Left ventricle myocardium superior (tissue), 1 donor: Measurements from ENCODE around the gene CYSTM1. TPM values are rescaled to one million over a fixed set of nuclear protein-coding genes. Genes with fewer than 3 reads are reported as not detected.
A peak's percentile ranks its signal among the peaks of the same experiment; 100 is the strongest.

Experiments used
- ATAC-seq: fragments of 200-7000 bp; cut with Tn5 transposase; one replicate; pipeline ENCODE4 v1.9.1; 2020; ENCODE audit warnings: mild to moderate bottlenecking, moderate library complexity
- DNase-seq: peaks from one replicate; pipeline ENCODE4 v3.0.0-alpha.2; 2020
- intact Hi-C: fragments of 100-400 bp; cut with micrococcal nuclease; formaldehyde crosslinking; loops from one replicate; pipeline ENCODE4 v1.11.0; 2022
- total RNA-seq: library from RNA; stranded (reverse); fragmentation: NEBNext Ultra II Directional; extraction: Animal tissue kit (Norgen Biotek cat#: 25700); gene quantifications from one replicate; pipeline ENCODE4 v1.2.1, GENCODE V29; 2021
- donor health status: DM: no; HTN: yes; CAD: no; lungs with severe emphysema.

The CYSTM1 gene
- total RNA-seq, 1 donor from 2014 or later, result 58.2 TPM

DNA sequence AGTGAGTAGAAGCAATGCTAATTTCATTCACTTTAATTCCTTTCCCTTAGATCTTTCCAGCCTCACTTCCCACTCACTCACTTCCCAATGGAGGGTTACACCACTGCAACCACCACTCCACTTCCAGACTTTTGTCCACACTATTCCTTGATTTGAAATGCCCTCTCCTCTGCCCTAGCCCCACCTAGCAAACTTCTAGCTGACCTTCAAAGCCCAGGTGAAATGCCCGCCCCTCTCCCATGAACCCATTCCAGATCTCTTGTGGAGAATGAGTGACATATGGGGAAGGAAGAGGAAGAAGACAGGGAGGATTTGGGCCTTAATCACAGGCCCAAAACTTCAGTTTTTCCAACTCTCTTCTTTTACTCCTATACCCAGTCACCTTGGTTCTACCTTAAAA is 90.9 kb downstream of the CYSTM1 start:
- ATAC-seq (no peak), DNase-seq (no peak)
- intact Hi-C loops, result no loop called here

DNA sequence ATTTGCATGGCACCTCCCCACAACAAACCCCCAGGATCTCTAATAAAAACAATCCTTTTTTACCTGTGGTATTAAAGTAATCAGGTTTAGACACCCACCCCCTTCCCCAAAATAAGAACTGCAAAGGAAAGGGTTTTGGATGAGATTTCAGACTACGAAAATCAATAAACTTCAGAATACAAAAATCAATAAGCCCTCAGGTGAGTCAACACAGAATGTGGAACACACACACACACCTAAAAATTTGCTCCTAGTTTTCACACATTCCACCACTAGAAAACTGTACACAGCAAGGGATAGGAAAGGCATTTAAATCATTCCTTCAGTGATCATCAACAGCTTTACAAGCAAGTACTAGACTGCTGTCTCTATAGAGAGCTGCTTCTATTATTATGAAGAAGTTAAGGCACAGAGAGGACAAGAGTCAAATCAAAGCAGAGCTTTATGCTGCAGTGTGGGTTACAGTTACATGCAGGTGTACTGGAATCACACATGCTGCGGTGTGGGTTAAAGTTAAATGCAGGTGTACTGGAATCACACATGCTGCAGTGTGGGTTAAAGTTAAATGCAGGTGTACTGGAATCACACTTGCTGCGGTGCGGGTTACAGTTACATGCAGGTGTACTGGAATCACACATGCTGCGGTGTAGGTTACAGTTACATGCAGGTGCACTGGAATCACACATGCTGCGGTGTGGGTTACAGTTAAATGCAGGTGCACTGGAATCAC is 91.6 kb downstream of the CYSTM1 start:
- DNase-seq (no peak), ATAC-seq (no peak)
- intact Hi-C loops, result no loop called here

DNA sequence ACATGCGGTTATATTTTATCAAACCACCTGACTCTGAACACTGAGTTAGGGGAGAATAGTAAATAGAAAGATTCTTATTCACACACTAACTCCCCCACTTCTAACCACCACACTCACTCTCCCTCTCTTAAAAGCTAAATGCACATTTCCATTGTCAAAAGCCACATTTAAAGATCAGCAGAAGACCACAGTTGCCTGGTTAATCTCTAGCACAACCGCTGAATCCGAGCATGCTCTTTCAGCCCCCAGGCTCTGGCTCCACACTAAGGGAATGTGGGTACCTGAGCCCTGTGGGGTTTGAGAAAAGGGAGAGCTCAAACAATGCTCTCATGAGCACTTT is 92.2 kb downstream of the CYSTM1 start:
- ATAC-seq (no peak), DNase-seq (no peak)
- intact Hi-C loops, result no loop called here

DNA sequence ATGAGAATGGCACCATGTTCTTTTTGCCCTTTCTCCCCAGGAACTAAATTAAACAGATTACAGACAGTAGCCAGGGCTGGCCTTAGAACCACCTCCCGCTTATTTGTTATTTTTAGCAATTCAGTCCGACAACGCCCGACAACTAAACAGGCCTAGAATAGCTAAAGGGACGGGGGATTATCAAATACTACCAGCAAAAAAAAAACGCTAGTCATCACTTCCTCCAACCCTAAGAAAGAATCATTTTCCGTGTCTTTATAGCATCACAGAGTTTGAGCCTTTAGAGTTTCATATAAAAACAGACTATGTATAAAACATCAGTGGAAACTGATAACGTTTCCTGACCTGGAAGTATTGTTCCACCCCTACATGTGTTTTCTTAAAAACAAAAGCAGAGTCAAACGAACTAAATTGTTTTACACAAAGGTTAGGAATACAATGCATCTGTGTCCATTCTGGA is 92.6 kb downstream of the CYSTM1 start:
- ATAC-seq, result peak; percentile 78
- DNase-seq, result no peak
- intact Hi-C loops, result no loop called here

GRCh38 chr5:140270008-140270407 is 95.0 kb downstream of the CYSTM1 start:
- intact Hi-C loops, result no loop called here
- ATAC-seq, result no peak
- no peak for DNase-seq

GRCh38 chr5:140273401-140273877 is 98.5 kb downstream of the CYSTM1 start:
- DNase-seq, result no peak
- intact Hi-C loops, result no loop called here
- ATAC-seq, result peak; percentile 81

GRCh38 chr5:140275837-140276236 is 100.8 kb downstream of the CYSTM1 start:
- no peak for DNase-seq
- ATAC-seq, result no peak
- intact Hi-C loops, result no loop called here

- ATAC-seq, result no peak
- no peak for DNase-seq
- intact Hi-C loops, result no loop called here
Measured at GRCh38 chr5:140282266-140282665, 107.3 kb downstream of the CYSTM1 start.

- intact Hi-C loops, result no loop called here
- ATAC-seq (peak; percentile 46), DNase-seq (no peak)
Measured at GRCh38 chr5:140284013-140284412, 109.0 kb downstream of the CYSTM1 start.

DNA sequence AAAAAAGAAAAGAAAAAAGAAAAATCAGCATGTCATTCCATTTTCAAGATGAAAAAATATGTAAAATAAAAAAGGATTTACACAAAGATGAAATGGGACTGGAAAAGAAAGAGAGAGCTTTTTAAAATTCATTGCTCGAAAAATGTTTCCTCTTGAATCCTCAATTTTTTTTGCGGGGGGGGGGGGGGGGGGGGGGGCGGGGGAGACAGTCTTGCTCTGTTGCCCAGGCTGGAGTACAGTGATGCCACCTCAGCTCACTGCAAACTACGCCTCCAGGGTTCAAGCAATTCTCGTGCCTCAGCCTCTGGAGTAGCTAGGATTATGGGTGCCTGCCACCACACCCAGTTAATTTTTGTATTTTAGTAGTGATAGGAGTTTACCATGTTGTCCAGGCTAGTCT is 111.4 kb downstream of the CYSTM1 start:
- DNase-seq (no peak), ATAC-seq (no peak)
- intact Hi-C loops, result no loop called here

DNA sequence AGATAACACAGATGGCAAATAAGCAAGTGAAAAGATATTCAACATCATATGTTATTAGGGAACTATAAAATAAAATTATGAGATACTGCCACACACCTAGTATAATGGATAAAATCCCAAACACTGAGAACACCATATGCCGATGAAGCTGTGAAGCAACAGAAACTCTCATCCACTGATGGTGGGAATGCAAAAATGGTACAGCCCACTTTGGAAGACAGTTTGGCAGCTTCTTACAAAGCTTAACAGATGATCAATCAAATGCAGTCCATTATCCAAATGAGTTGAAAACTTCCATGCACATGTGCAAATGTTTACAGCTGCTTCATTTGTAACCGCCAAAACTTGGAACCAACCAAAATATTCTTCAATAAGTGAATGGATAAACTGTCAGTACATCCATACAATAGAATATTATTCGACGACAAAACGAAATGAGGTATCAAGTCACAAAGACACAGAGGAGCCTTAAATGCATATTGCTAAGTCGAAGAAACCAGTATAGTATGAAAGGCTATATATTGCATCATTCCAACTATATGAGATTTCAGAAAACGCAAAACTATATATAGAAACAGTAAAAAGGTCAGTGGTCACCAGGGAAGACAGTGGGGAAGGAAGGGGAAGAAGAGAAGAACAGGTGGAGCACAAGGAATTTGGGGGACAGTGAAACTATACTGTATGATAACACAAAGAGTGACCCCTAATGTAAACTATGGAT is 113.0 kb downstream of the CYSTM1 start:
- intact Hi-C loops, result no loop called here
- DNase-seq (no peak), ATAC-seq (no peak)

DNA sequence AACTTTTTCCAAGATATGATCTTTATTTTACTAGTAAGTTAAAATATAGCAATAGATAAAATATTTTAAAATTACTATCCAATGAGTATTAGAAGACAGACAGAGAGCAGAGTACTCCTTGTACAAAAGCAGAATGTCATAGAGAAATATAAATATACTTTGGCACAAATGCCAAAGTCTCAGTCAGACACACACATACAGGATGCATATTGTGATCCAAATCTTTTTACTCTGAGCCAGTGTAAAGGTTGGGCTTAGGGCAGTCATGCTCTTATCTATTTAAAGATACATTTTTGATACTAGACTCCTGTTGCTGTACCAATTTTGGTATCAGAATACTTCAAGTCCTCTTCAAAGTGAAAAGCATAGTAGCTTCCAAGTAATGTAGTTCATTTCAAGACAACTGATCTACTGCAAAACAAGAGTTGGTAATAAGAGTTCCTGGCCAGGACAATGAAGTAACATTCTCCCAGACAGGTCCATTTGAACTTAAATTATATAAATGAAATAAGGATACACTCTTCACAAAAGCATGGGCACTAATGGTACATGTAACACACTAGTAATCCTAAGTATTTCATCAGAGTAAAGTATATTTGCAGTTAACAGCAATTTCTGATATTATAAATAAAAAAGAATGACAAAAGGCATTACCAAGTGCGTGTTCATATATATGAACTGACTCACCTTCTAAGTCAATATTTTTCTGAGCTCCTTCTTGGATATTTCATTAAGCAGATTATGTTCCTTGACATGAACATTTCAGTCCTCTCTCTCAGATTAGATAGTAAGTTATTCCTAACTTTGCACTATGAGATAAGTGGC is 117.4 kb downstream of the CYSTM1 start:
- DNase-seq, result no peak
- peak; percentile 64 for ATAC-seq
- intact Hi-C loops, result no loop called here

Other genes with a start within 250 kb of the CYSTM1 start
- 1.9 TPM for gene NRG2, start 131.9 kb upstream of the CYSTM1 start, total RNA-seq
- 24.6 TPM for gene PURA, start 61.1 kb upstream of the CYSTM1 start, total RNA-seq
- gene IGIP, start 49.3 kb upstream of the CYSTM1 start, total RNA-seq, result 11.8 TPM
- gene PFDN1, start 127.9 kb downstream of the CYSTM1 start, total RNA-seq, result 68.1 TPM
- gene HBEGF, start 171.4 kb downstream of the CYSTM1 start, total RNA-seq, result 21.9 TPM
- gene SLC4A9, start 185.0 kb downstream of the CYSTM1 start, total RNA-seq, result not detected
- 66.1 TPM for gene ANKHD1, start 226.6 kb downstream of the CYSTM1 start, total RNA-seq